Activated CD4-positive, alpha-beta memory T cell treated with anti-CD3 and anti-CD28 coated beads for 36 hours (primary cell): ENCODE data around the gene DVL2. TPM values are rescaled to one million over a fixed set of nuclear protein-coding genes. Genes with fewer than 3 reads are reported as not detected.
A peak's percentile ranks its signal among the peaks of the same experiment; 100 is the strongest.
"Not testable (repeated sequence)": the region's sequence is repeated elsewhere in the genome, so short reads cannot be mapped to it uniquely, and the experiment has no call there.

Experiments used
- CTCF ChIA-PET: fragments of 350-600 bp; sonication (Branson Sonifier 250); formaldehyde crosslinking; loops from one replicate; lab custom pipeline; 2021; ENCODE audit warnings: antibody characterized with exemption, inconsistent platforms; lab: Charles Lee
- POLR2A ChIA-PET: fragments of 350-600 bp; sonication (Branson Sonifier 250); formaldehyde crosslinking; loops from one replicate; lab custom pipeline; 2021; ENCODE audit warnings: antibody characterized with exemption; lab: Charles Lee
- DNase-seq: peaks from one replicate; pipeline ENCODE4 v3.0.0-alpha.2; 2020
- H3K27ac Mint-ChIP-seq: one replicate; pipeline ENCODE4 v1.8.0; 2021; ENCODE audit warnings: mixed read lengths
- H3K27me3 Mint-ChIP-seq: one replicate; pipeline ENCODE4 v1.8.0; 2021; ENCODE audit warnings: mixed read lengths
- H3K36me3 Mint-ChIP-seq: one replicate; pipeline ENCODE4 v1.8.0; 2021; ENCODE audit warnings: mixed read lengths
- H3K4me1 Mint-ChIP-seq: one replicate; pipeline ENCODE4 v1.8.0; 2021; ENCODE audit warnings: low read depth, mixed read lengths
- H3K4me3 Mint-ChIP-seq: one replicate; pipeline ENCODE4 v1.8.0; 2021; ENCODE audit warnings: mild to moderate bottlenecking, mixed read lengths
- H3K9me3 Mint-ChIP-seq: one replicate; pipeline ENCODE4 v1.8.0; 2021; ENCODE audit warnings: mixed read lengths
- intact Hi-C: fragments of 100-400 bp; cut with micrococcal nuclease; formaldehyde crosslinking; loops from one replicate; pipeline ENCODE4 v1.15.1; 2023
- total RNA-seq, 2 experiments: library from RNA; stranded (reverse); gene quantifications; one replicate each; pipeline ENCODE4 v1.2.3, GENCODE V29; 2021

The DVL2 gene
- total RNA-seq, 2 experiments from 2014 or later = 44.7 to 48.2 TPM

DNA sequence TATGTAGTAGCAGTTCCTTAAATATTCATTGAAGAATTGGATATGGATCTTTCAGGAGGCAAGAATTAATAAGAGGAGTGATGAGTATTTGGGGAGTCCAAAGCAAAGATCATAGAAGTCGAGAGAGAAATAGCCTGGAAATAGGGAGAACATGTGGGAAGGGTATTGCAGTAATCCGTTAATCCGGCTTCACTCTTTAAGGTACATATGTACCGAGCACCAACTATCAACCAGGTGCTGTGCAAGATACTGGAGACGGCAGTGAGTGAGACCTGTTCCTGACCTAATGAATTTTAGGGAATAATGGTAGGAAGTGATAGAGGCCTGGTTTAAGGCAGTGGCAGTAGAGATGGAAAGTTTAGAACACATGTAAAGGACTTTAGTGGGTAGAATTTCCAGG is 18.8 kb upstream of the DVL2 start:
- Mint-ChIP-seq H3K9me3 (no peaks in the 10 kb centered on the region), H3K27ac (peak overlapping the region; percentile 100), H3K27me3 (no peaks in the 10 kb centered on the region), H3K36me3 (peaks cover 28% of the 10 kb centered on the region), H3K4me1 (peaks cover 40% of the 10 kb centered on the region), H3K4me3 (peak overlapping the region; percentile 85)
- intact Hi-C loops = loop anchor here (2.0 to 5.0 kb wide), 4 partner anchors 184 to 434 kb away; partner anchors contain the start of genes FGF11, TMEM102, TP53 and WRAP53
- CTCF ChIA-PET = no interaction called here
- DNase-seq = no peak
- POLR2A ChIA-PET = no interaction called here

GRCh38 chr17:7252176-7253043 is 18.1 kb upstream of the DVL2 start, which contains the start of gene ELP5:
Gene ELP5, plus strand, starts transcription at chr17:7252215. Its CDS starts 336 bp downstream, at chr17:7252551.
- ChIA-PET POLR2A (interaction anchor here (0.6 to 2.0 kb wide), 3 partner anchors 13 to 56 kb away, joined by 3 to 7 read pairs (median 5); partner anchors contain the start of genes DVL2 and PHF23), CTCF (interaction anchor here (0.6 to 1.2 kb wide), 2 partner anchors 32 to 105 kb away, joined by 4 to 6 read pairs; no protein-coding TSS in a partner anchor)
- H3K4me3 Mint-ChIP-seq = peak within 1 kb of the TSS; percentile 96
- intact Hi-C loops = loop anchor here (1.0 to 5.0 kb wide), 8 partner anchors 13 to 435 kb away; partner anchors contain the start of genes EIF5A, FGF11, NEURL4 and PHF23
- peaks cover 28% of the 10 kb centered on the region for H3K36me3 Mint-ChIP-seq
- peak; percentile 94 for DNase-seq
- H3K4me1 Mint-ChIP-seq = peaks cover 40% of the 10 kb centered on the region
- no peaks in the 10 kb centered on the region for H3K27me3 Mint-ChIP-seq
- peak within 1 kb of the TSS; percentile 100 for H3K27ac Mint-ChIP-seq
- no peaks in the 10 kb centered on the region for H3K9me3 Mint-ChIP-seq

DNA sequence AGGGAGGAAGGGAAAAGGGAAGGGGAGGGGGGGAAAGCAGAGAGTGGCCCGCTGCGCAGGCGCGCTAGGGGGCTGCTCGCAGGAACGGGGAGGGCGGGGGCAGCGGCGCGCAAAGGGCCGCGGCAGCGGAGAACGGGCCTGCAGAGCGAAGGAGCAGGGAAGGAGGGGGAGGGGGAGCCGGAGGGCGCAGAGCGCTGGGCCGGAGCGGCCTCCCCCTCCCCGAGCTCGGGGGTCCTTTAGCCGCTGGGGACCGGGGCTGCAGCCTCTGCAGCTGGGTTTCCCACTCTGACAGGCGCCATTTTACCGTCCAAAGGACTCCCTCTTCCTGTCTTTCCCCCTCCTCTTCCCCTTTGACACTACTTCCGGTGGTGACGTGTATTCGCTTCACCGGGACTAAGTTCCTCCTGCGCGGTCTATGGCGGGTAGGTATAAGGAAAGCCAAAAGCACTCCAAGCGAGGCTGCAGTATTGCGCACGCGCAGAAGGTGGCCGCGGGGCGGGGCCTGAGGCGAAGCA is 17.4 kb upstream of the DVL2 start, which contains the start of gene CTDNEP1:
TSS of gene CTDNEP1 (minus strand) at position 74 of the 515 bp plus-strand sequence. CDS start 438 bp downstream, outside the sequence.
- no peaks in the 10 kb centered on the region for H3K27me3 Mint-ChIP-seq
- peaks cover 26% of the 10 kb centered on the region for H3K36me3 Mint-ChIP-seq
- intact Hi-C loops = loop anchor here (1.0 to 5.0 kb wide), 8 partner anchors 12 to 436 kb away; partner anchors contain the start of genes EIF5A, FGF11, NEURL4 and PHF23
- peaks cover 42% of the 10 kb centered on the region for H3K4me1 Mint-ChIP-seq
- H3K9me3 Mint-ChIP-seq = no peaks in the 10 kb centered on the region
- CTCF ChIA-PET = interaction anchor here (0.6 to 1.3 kb wide), 4 partner anchors 9 to 106 kb away, joined by 3 to 8 read pairs (median 5); partner anchors contain the start of gene GABARAP
- peak; percentile 99 for DNase-seq
- H3K27ac Mint-ChIP-seq = peak within 1 kb of the TSS; percentile 100
- H3K4me3 Mint-ChIP-seq = peak within 1 kb of the TSS; percentile 96
- POLR2A ChIA-PET = interaction anchor here (0.6 to 2.0 kb wide), 8 partner anchors 9 to 436 kb away, joined by 3 to 7 read pairs (median 3); partner anchors contain the start of genes DVL2, GABARAP and PHF23

GRCh38 chr17:7250695-7251627 is 16.6 kb upstream of the DVL2 start:
- CTCF ChIA-PET = interaction anchor here (1.0 to 2.0 kb wide), 4 partner anchors 8 to 31 kb away, joined by 3 to 8 read pairs (median 6); partner anchors contain the start of gene GABARAP
- peak; percentile 40 for DNase-seq
- Mint-ChIP-seq H3K27ac (peak overlapping the region; percentile 100), H3K36me3 (peaks cover 27% of the 10 kb centered on the region), H3K4me3 (peak overlapping the region; percentile 96), H3K27me3 (no peaks in the 10 kb centered on the region), H3K4me1 (peaks cover 42% of the 10 kb centered on the region), H3K9me3 (no peaks in the 10 kb centered on the region)
- POLR2A ChIA-PET = interaction anchor here (0.6 to 2.0 kb wide), 8 partner anchors 8 to 437 kb away, joined by 3 to 7 read pairs (median 3); partner anchors contain the start of genes DVL2 and GABARAP
- intact Hi-C loops = loop anchor here (5.0 kb wide), 3 partner anchors 186 to 436 kb away; partner anchors contain the start of genes FGF11, TMEM102, TP53 and WRAP53

DNA sequence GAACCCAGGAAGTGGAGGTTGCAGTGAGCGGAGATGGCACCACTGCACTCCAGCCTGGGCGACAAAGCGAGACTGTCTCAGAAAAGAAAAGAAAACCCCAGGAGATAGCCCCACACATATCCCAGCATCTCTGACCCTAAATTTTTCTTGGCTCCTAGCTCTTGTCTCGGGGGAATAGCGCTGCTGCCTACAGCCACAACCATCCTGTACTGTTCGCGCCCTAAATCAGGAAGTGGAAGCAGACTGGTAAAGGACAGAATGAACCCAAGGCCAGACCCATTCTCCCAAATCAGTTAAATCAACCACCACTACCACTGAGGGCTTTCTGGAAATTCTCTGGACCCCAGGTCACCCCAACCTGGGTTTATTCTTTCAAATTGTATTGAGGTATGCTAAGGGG is 15.5 kb upstream of the DVL2 start:
- peaks cover 26% of the 10 kb centered on the region for H3K36me3 Mint-ChIP-seq
- H3K9me3 Mint-ChIP-seq = no peaks in the 10 kb centered on the region
- ChIA-PET CTCF (interaction anchor here (1.4 to 2.0 kb wide), 3 partner anchors 11 to 47 kb away, joined by 3 to 7 read pairs (median 4); partner anchors contain the start of gene PHF23), POLR2A (interaction anchor here (1.0 to 1.6 kb wide), 3 partner anchors 8 to 11 kb away, joined by 3 to 6 read pairs (median 4); no protein-coding TSS in a partner anchor)
- no peaks in the 10 kb centered on the region for H3K27me3 Mint-ChIP-seq
- H3K4me3 Mint-ChIP-seq = peak overlapping the region; percentile 96
- H3K4me1 Mint-ChIP-seq = peaks cover 42% of the 10 kb centered on the region
- intact Hi-C loops = loop anchor here (5.0 kb wide), 3 partner anchors 187 to 437 kb away; partner anchors contain the start of genes FGF11, TMEM102, TP53 and WRAP53
- H3K27ac Mint-ChIP-seq = peak overlapping the region; percentile 93
- no peak for DNase-seq

DNA sequence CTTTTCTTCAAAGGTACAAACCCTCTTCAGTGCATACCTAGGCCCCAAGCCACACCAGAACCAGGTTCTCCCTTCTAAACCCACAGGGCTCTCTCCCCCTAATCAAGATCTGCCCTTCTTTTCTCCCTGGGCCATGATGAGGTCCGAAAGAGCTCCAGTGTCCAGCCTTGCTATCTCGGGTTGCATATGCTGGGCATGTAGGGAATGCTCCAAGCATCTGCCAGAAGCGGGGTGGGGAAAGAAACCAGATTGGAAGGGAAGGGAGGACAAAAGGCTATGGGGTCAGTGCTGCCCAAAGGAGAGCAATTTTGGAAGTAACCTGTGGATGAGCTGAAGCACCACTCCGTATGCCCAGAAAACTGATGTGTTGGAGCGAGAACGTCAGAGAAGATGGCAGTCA is 14.9 kb upstream of the DVL2 start:
- peaks cover 42% of the 10 kb centered on the region for H3K4me1 Mint-ChIP-seq
- intact Hi-C loops = no loop called here
- no peaks in the 10 kb centered on the region for H3K9me3 Mint-ChIP-seq

DNA sequence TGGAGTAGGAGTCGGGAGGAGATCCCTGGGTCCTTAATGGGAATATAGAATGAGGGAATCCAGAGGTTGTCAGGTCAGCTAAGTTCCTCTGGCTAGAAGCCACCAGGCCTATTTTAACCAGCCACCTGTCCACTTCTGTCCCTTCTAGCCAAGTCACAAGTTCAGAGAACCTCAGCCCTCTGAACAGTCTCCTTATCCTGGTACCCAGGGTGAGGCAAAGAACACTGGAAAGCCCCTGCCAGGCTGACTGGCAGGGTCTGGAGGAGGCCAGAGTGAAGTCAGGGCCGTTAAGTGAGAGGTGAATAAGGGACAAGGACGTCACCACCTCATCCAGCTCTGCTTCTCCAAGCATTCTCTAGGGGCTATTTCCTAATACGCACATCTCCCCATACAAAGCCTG is 14.5 kb upstream of the DVL2 start:
- Mint-ChIP-seq H3K4me1 (peaks cover 38% of the 10 kb centered on the region), H3K36me3 (peaks cover 24% of the 10 kb centered on the region), H3K27ac (no peak overlapping the region), H3K27me3 (no peaks in the 10 kb centered on the region), H3K9me3 (no peaks in the 10 kb centered on the region), H3K4me3 (peak overlapping the region; percentile 43)
- ChIA-PET CTCF (interaction anchor here (1.4 to 2.0 kb wide), 3 partner anchors 10 to 48 kb away, joined by 3 to 7 read pairs (median 4); partner anchors contain the start of gene PHF23), POLR2A (interaction anchor here (1.4 kb wide), 1 partner anchor 10 kb away, joined by 6 read pairs; no protein-coding TSS in a partner anchor)
- DNase-seq = no peak
- intact Hi-C loops = no loop called here

More for the DNA sequence above, 14.9 kb upstream of the DVL2 start:
- Mint-ChIP-seq H3K36me3 (peaks cover 26% of the 10 kb centered on the region), H3K27ac (peak overlapping the region; percentile 46), H3K4me3 (peak overlapping the region; percentile 43), H3K27me3 (no peaks in the 10 kb centered on the region)
- POLR2A ChIA-PET = interaction anchor here (1.0 to 1.6 kb wide), 3 partner anchors 8 to 11 kb away, joined by 3 to 6 read pairs (median 4); no protein-coding TSS in a partner anchor
- DNase-seq = no peak
- CTCF ChIA-PET = interaction anchor here (1.4 to 2.0 kb wide), 3 partner anchors 10 to 47 kb away, joined by 3 to 7 read pairs (median 4); partner anchors contain the start of gene PHF23

GRCh38 chr17:7246779-7247178 is 12.5 kb upstream of the DVL2 start:
- ChIA-PET POLR2A (no interaction called here), CTCF (interaction anchor here (1.3 kb wide), 1 partner anchor 26 kb away, joined by 5 read pairs; no protein-coding TSS in a partner anchor)
- H3K27me3 Mint-ChIP-seq = peaks cover 3% of the 10 kb centered on the region
- peaks cover 24% of the 10 kb centered on the region for H3K36me3 Mint-ChIP-seq
- peaks cover 37% of the 10 kb centered on the region for H3K4me1 Mint-ChIP-seq
- intact Hi-C loops = no loop called here
- no peak overlapping the region for H3K4me3 Mint-ChIP-seq
- H3K27ac Mint-ChIP-seq = peak overlapping the region; percentile 26
- H3K9me3 Mint-ChIP-seq = no peaks in the 10 kb centered on the region
- DNase-seq = no peak

DNA sequence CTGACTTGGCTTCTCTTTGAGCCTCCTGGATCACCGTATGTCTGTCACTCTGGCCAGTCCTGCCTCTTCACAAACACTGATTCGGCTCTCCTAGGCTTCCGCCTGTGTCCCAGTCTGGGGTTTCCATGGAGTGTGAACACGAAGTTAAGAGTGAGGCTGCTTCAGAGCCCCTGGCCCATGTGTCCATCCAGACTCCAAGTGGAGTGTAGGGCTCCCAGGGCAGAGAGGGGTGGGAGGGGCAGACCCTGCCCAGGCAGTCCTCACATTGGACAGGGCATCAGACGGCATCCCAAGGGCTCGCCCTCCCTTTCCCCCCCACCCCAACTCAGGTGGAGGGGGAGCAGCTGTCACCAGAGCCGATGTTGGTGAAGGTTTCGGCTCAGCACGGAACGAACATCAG is 9.5 kb upstream of the DVL2 start:
- intact Hi-C loops = loop anchor here (5.0 kb wide), 1 partner anchor 598 kb away; no protein-coding TSS in a partner anchor
- Mint-ChIP-seq H3K27ac (peak overlapping the region; percentile 45), H3K36me3 (peaks cover 29% of the 10 kb centered on the region), H3K4me1 (peaks cover 38% of the 10 kb centered on the region)
- POLR2A ChIA-PET = interaction anchor here (1.2 to 3.6 kb wide), 2 partner anchors 24 to 65 kb away, joined by 3 to 19 read pairs; partner anchors contain the start of genes ACADVL and DLG4
- H3K27me3 Mint-ChIP-seq, H3K4me3 Mint-ChIP-seq, H3K9me3 Mint-ChIP-seq, DNase-seq: not testable (repeated sequence)
- CTCF ChIA-PET = interaction anchor here (2.4 to 3.2 kb wide), 2 partner anchors 24 to 52 kb away, joined by 8 to 19 read pairs; partner anchors contain the start of genes ACADVL and DLG4

GRCh38 chr17:7243453-7243729 is 9.1 kb upstream of the DVL2 start:
- Mint-ChIP-seq H3K9me3 (no peaks in the 10 kb centered on the region), H3K27ac (peak overlapping the region; percentile 85), H3K4me1 (peaks cover 34% of the 10 kb centered on the region), H3K36me3 (peaks cover 29% of the 10 kb centered on the region), H3K4me3 (peak overlapping the region; percentile 98), H3K27me3 (peaks cover 3% of the 10 kb centered on the region)
- intact Hi-C loops = loop anchor here (5.0 kb wide), 1 partner anchor 599 kb away; no protein-coding TSS in a partner anchor
- DNase-seq = no peak
- CTCF ChIA-PET = interaction anchor here (2.4 to 3.2 kb wide), 2 partner anchors 23 to 53 kb away, joined by 8 to 19 read pairs; partner anchors contain the start of genes ACADVL and DLG4
- POLR2A ChIA-PET = interaction anchor here (1.2 to 3.6 kb wide), 2 partner anchors 24 to 66 kb away, joined by 3 to 19 read pairs; partner anchors contain the start of genes ACADVL and DLG4
